ENCODE data around the gene PATJ.

PATJ gene

GRCh38 chr1:61979729-61980128, 237.4 kb downstream of the PATJ start:
- Histone ChIP-seq H3K9ac (ENCODE audit: low read length) (no peak overlapping the region), H3K4me1 (ENCODE audit: insufficient read depth, low read length) (no peaks in the 10 kb centered on the region), H3K9me3 (ENCODE audit: low read length) (no peaks in the 10 kb centered on the region), H3K4me3 (ENCODE audit: low read depth in 1 of 2, low read length in 2 of 2) (no peak overlapping the region), H3K27me3 (ENCODE audit: control insufficient read depth in 1 of 2, insufficient read depth in 2 of 2, low read length in 2 of 2) (no peaks in the 10 kb centered on the region), H3K36me3 (ENCODE audit: insufficient read depth, low read length) (no peaks in the 10 kb centered on the region), H3K27ac (ENCODE audit: low read depth, low read length) (no peak overlapping the region)

GRCh38 chr1:61980561-61980960, 238.3 kb downstream of the PATJ start:
- H3K36me3 ChIP-seq (ENCODE audit: insufficient read depth, low read length): no peaks in the 10 kb centered on the region
- no peak overlapping the region for H3K27ac ChIP-seq (ENCODE audit: low read depth, low read length)
- H3K4me1 ChIP-seq (ENCODE audit: insufficient read depth, low read length): no peaks in the 10 kb centered on the region
- H3K4me3 ChIP-seq (ENCODE audit: low read depth in 1 of 2, low read length in 2 of 2): no peak overlapping the region
- no peaks in the 10 kb centered on the region for H3K27me3 ChIP-seq (ENCODE audit: control insufficient read depth in 1 of 2, insufficient read depth in 2 of 2, low read length in 2 of 2)
- H3K9me3 ChIP-seq (ENCODE audit: low read length): no peaks in the 10 kb centered on the region
- H3K9ac ChIP-seq (ENCODE audit: low read length): no peak overlapping the region

- H3K36me3 ChIP-seq (ENCODE audit: insufficient read depth, low read length): no peaks in the 10 kb centered on the region
- H3K9me3 ChIP-seq (ENCODE audit: low read length): no peaks in the 10 kb centered on the region
- H3K9ac ChIP-seq (ENCODE audit: low read length): no peak overlapping the region
- H3K27ac ChIP-seq (ENCODE audit: low read depth, low read length): no peak overlapping the region
- no peaks in the 10 kb centered on the region for H3K4me1 ChIP-seq (ENCODE audit: insufficient read depth, low read length)
- no peaks in the 10 kb centered on the region for H3K27me3 ChIP-seq (ENCODE audit: control insufficient read depth in 1 of 2, insufficient read depth in 2 of 2, low read length in 2 of 2)
- H3K4me3 ChIP-seq (ENCODE audit: low read depth in 1 of 2, low read length in 2 of 2): no peak overlapping the region
Observed at GRCh38 chr1:61981870-61982660, 239.8 kb downstream of the PATJ start.

- Histone ChIP-seq H3K36me3 (ENCODE audit: insufficient read depth, low read length) (no peaks in the 10 kb centered on the region), H3K4me3 (ENCODE audit: low read depth in 1 of 2, low read length in 2 of 2) (no peak overlapping the region), H3K9ac (ENCODE audit: low read length) (no peak overlapping the region), H3K4me1 (ENCODE audit: insufficient read depth, low read length) (no peaks in the 10 kb centered on the region), H3K9me3 (ENCODE audit: low read length) (no peaks in the 10 kb centered on the region), H3K27me3 (ENCODE audit: control insufficient read depth in 1 of 2, insufficient read depth in 2 of 2, low read length in 2 of 2) (no peaks in the 10 kb centered on the region), H3K27ac (ENCODE audit: low read depth, low read length) (no peak overlapping the region)
Observed at GRCh38 chr1:61983236-61983635, 241.0 kb downstream of the PATJ start.

GRCh38 chr1:61992257-61992656, 250.0 kb downstream of the PATJ start:
- Histone ChIP-seq H3K27me3 (ENCODE audit: control insufficient read depth in 1 of 2, insufficient read depth in 2 of 2, low read length in 2 of 2) (no peaks in the 10 kb centered on the region), H3K36me3 (ENCODE audit: insufficient read depth, low read length) (no peaks in the 10 kb centered on the region), H3K4me1 (ENCODE audit: insufficient read depth, low read length) (no peaks in the 10 kb centered on the region), H3K9ac (ENCODE audit: low read length) (no peak overlapping the region), H3K9me3 (ENCODE audit: low read length) (no peaks in the 10 kb centered on the region), H3K27ac (ENCODE audit: low read depth, low read length) (no peak overlapping the region), H3K4me3 (ENCODE audit: low read depth in 1 of 2, low read length in 2 of 2) (no peak overlapping the region)

- no peak overlapping the region for H3K9ac ChIP-seq (ENCODE audit: low read length)
- H3K27ac ChIP-seq (ENCODE audit: low read depth, low read length): no peak overlapping the region
- no peaks in the 10 kb centered on the region for H3K27me3 ChIP-seq (ENCODE audit: control insufficient read depth in 1 of 2, insufficient read depth in 2 of 2, low read length in 2 of 2)
- H3K36me3 ChIP-seq (ENCODE audit: insufficient read depth, low read length): no peaks in the 10 kb centered on the region
- no peaks in the 10 kb centered on the region for H3K9me3 ChIP-seq (ENCODE audit: low read length)
- no peaks in the 10 kb centered on the region for H3K4me1 ChIP-seq (ENCODE audit: insufficient read depth, low read length)
- H3K4me3 ChIP-seq (ENCODE audit: low read depth in 1 of 2, low read length in 2 of 2): no peak overlapping the region
Observed at GRCh38 chr1:61993331-61993961, 251.2 kb downstream of the PATJ start.

GRCh38 chr1:61995641-61996040, 253.4 kb downstream of the PATJ start:
- H3K27ac ChIP-seq (ENCODE audit: low read depth, low read length): no peak overlapping the region
- H3K4me3 ChIP-seq (ENCODE audit: low read depth in 1 of 2, low read length in 2 of 2): no peak overlapping the region
- no peaks in the 10 kb centered on the region for H3K27me3 ChIP-seq (ENCODE audit: control insufficient read depth in 1 of 2, insufficient read depth in 2 of 2, low read length in 2 of 2)
- H3K9me3 ChIP-seq (ENCODE audit: low read length): no peaks in the 10 kb centered on the region
- H3K36me3 ChIP-seq (ENCODE audit: insufficient read depth, low read length): no peaks in the 10 kb centered on the region
- H3K9ac ChIP-seq (ENCODE audit: low read length): no peak overlapping the region
- H3K4me1 ChIP-seq (ENCODE audit: insufficient read depth, low read length): no peaks in the 10 kb centered on the region

- no peak overlapping the region for H3K27ac ChIP-seq (ENCODE audit: low read depth, low read length)
- H3K36me3 ChIP-seq (ENCODE audit: insufficient read depth, low read length): no peaks in the 10 kb centered on the region
- H3K4me1 ChIP-seq (ENCODE audit: insufficient read depth, low read length): no peaks in the 10 kb centered on the region
- no peak overlapping the region for H3K4me3 ChIP-seq (ENCODE audit: low read depth in 1 of 2, low read length in 2 of 2)
- no peaks in the 10 kb centered on the region for H3K27me3 ChIP-seq (ENCODE audit: control insufficient read depth in 1 of 2, insufficient read depth in 2 of 2, low read length in 2 of 2)
- no peak overlapping the region for H3K9ac ChIP-seq (ENCODE audit: low read length)
- H3K9me3 ChIP-seq (ENCODE audit: low read length): no peaks in the 10 kb centered on the region
Observed at GRCh38 chr1:61997123-61997522, 254.8 kb downstream of the PATJ start.

- Histone ChIP-seq H3K4me3 (ENCODE audit: low read depth in 1 of 2, low read length in 2 of 2) (no peak overlapping the region), H3K4me1 (ENCODE audit: insufficient read depth, low read length) (no peaks in the 10 kb centered on the region), H3K27ac (ENCODE audit: low read depth, low read length) (no peak overlapping the region), H3K9me3 (ENCODE audit: low read length) (no peaks in the 10 kb centered on the region), H3K9ac (ENCODE audit: low read length) (no peak overlapping the region), H3K27me3 (ENCODE audit: control insufficient read depth in 1 of 2, insufficient read depth in 2 of 2, low read length in 2 of 2) (no peaks in the 10 kb centered on the region), H3K36me3 (ENCODE audit: insufficient read depth, low read length) (no peaks in the 10 kb centered on the region)
Observed at GRCh38 chr1:62003777-62004176, 261.5 kb downstream of the PATJ start.

- Histone ChIP-seq H3K4me3 (ENCODE audit: low read depth in 1 of 2, low read length in 2 of 2) (no peak overlapping the region), H3K27ac (ENCODE audit: low read depth, low read length) (no peak overlapping the region), H3K36me3 (ENCODE audit: insufficient read depth, low read length) (no peaks in the 10 kb centered on the region), H3K27me3 (ENCODE audit: control insufficient read depth in 1 of 2, insufficient read depth in 2 of 2, low read length in 2 of 2) (no peaks in the 10 kb centered on the region), H3K9ac (ENCODE audit: low read length) (no peak overlapping the region), H3K9me3 (ENCODE audit: low read length) (no peaks in the 10 kb centered on the region), H3K4me1 (ENCODE audit: insufficient read depth, low read length) (no peaks in the 10 kb centered on the region)
Observed at GRCh38 chr1:62006690-62007089, 264.4 kb downstream of the PATJ start.

GRCh38 chr1:62011006-62011405, 268.7 kb downstream of the PATJ start:
- Histone ChIP-seq H3K9me3 (ENCODE audit: low read length) (no peaks in the 10 kb centered on the region), H3K27me3 (ENCODE audit: control insufficient read depth in 1 of 2, insufficient read depth in 2 of 2, low read length in 2 of 2) (no peaks in the 10 kb centered on the region), H3K36me3 (ENCODE audit: insufficient read depth, low read length) (no peaks in the 10 kb centered on the region), H3K9ac (ENCODE audit: low read length) (no peak overlapping the region), H3K27ac (ENCODE audit: low read depth, low read length) (no peak overlapping the region), H3K4me3 (ENCODE audit: low read depth in 1 of 2, low read length in 2 of 2) (no peak overlapping the region), H3K4me1 (ENCODE audit: insufficient read depth, low read length) (peaks cover 4% of the 10 kb centered on the region)

- Histone ChIP-seq H3K9me3 (ENCODE audit: low read length) (no peaks in the 10 kb centered on the region), H3K9ac (ENCODE audit: low read length) (no peak overlapping the region), H3K4me3 (ENCODE audit: low read depth in 1 of 2, low read length in 2 of 2) (no peak overlapping the region), H3K27me3 (ENCODE audit: control insufficient read depth in 1 of 2, insufficient read depth in 2 of 2, low read length in 2 of 2) (no peaks in the 10 kb centered on the region), H3K36me3 (ENCODE audit: insufficient read depth, low read length) (no peaks in the 10 kb centered on the region), H3K4me1 (ENCODE audit: insufficient read depth, low read length) (peaks cover 4% of the 10 kb centered on the region), H3K27ac (ENCODE audit: low read depth, low read length) (no peak overlapping the region)
Observed at GRCh38 chr1:62012095-62012494, 269.8 kb downstream of the PATJ start.

Measured in muscle layer of colon (tissue), 2 donors.